Sigmoid colon (tissue), 4 donors: ENCODE data around the gene MS4A18.

Experiments used
- CTCF ChIP-seq, 4 experiments: fragments of 450-650 bp in 3 of 4; fragments of 200-600 bp in 1 of 4; IDR thresholded peaks; one replicate each; pipeline ENCODE4 v1.5.1; 2016 to 2019; ENCODE audit warnings: antibody characterized with exemption in 4 of 4, mild to moderate bottlenecking in 3 of 4, moderate library complexity in 2 of 4
- POLR2A ChIP-seq, 2 donors: fragments of 450-650 bp; IDR thresholded peaks; one replicate each; pipeline ENCODE4 v1.6.1; 2016; ENCODE audit warnings: antibody characterized with exemption in 2 of 2, mild to moderate bottlenecking in 2 of 2, moderate library complexity in 2 of 2
- POLR2AphosphoS5 ChIP-seq, 4 donors: sonication (generic); formaldehyde crosslinking; IDR thresholded peaks; one replicate each; pipeline ENCODE4 v1.6.1; 2017; ENCODE audit warnings: antibody characterized with exemption in 4 of 4

GRCh38 chr11:60734279-60734678 lies 9.8 kb downstream of the MS4A18 start:
- TF ChIP-seq POLR2AphosphoS5 (IDR thresholded peaks at IDR 0.05): no peak
- no peak for TF ChIP-seq CTCF (IDR thresholded peaks at IDR 0.05)
- TF ChIP-seq POLR2A (IDR thresholded peaks at IDR 0.05): no peak
